IMR-90 (cell line): ENCODE data around the gene ITPR2. TPM values are rescaled to one million over a fixed set of nuclear protein-coding genes. Genes with fewer than 3 reads are reported as not detected.

Source experiments
- ATAC-seq: fragments of 200-7000 bp; cut with Tn5 transposase; 2 replicates; pipeline ENCODE4 v1.9.1; 2020; ENCODE audit warnings: low read depth, mild to moderate bottlenecking, moderate library complexity
- BruUV-seq: library from RNA; stranded (reverse); fragments of 400-500 nt; replicated peaks from 2 replicates; lab custom pipeline; 2021; lab: Mats Ljungman, UMichigan
- CTCF ChIA-PET: fragments of 300-600 bp; formaldehyde crosslinking; extraction: SDS; loops from one replicate; lab custom pipeline; 2021; ENCODE audit warnings: antibody characterized with exemption; lab: Yijun Ruan, JAX
- POLR2A ChIA-PET: fragments of 300-600 bp; sonication (Branson Sonifier 250); formaldehyde crosslinking; loops from one replicate; lab custom pipeline; 2022; ENCODE audit warnings: antibody characterized with exemption; ENCODE audit not compliant: unreplicated experiment; lab: Charles Lee
- DNase-seq: peaks from one replicate; pipeline ENCODE4 v3.0.0; 2013
- H2AFZ ChIP-seq: replicated peaks from 2 replicates; pipeline ENCODE3; 2013; ENCODE audit warnings: low read length, mild to moderate bottlenecking; ENCODE audit not compliant: poor library complexity
- H2AK5ac ChIP-seq: 2 replicates; pipeline ENCODE4 v1.6.1; 2013; ENCODE audit warnings: low read depth, low read length, inconsistent platforms
- H2AK9ac ChIP-seq: replicated peaks from 2 replicates; pipeline ENCODE3; 2013; ENCODE audit warnings: mild to moderate bottlenecking, low read depth, low read length, moderate library complexity; ENCODE audit not compliant: poor library complexity
- H2BK120ac ChIP-seq: 2 replicates; pipeline ENCODE4 v1.6.1; 2013; ENCODE audit warnings: low read depth, low read length, inconsistent platforms
- H2BK15ac ChIP-seq: 3 replicates; pipeline ENCODE4 v1.6.1; 2013; ENCODE audit warnings: low read depth, low read length, inconsistent platforms
- H2BK20ac ChIP-seq: 2 replicates; pipeline ENCODE4 v1.6.1; 2013; ENCODE audit warnings: low read depth, mild to moderate bottlenecking, inconsistent platforms, low read length, moderate library complexity
- H2BK5ac ChIP-seq: 2 replicates; pipeline ENCODE4 v1.6.1; 2013; ENCODE audit warnings: mild to moderate bottlenecking, low read depth, low read length, inconsistent platforms; ENCODE audit not compliant: poor library complexity, severe bottlenecking
- H3K14ac ChIP-seq: replicated peaks from 2 replicates; pipeline ENCODE4 v1.6.1; 2013; ENCODE audit warnings: low read depth, low read length, inconsistent platforms
- H3K18ac ChIP-seq: 2 replicates; pipeline ENCODE4 v1.6.1; 2013; ENCODE audit warnings: low read depth, low read length, control low read depth
- H3K23ac ChIP-seq: 2 replicates; pipeline ENCODE4 v1.6.1; 2013; ENCODE audit warnings: low read depth, low read length, inconsistent platforms
- H3K27ac ChIP-seq: 2 replicates; pipeline ENCODE4 v1.5.1; 2013; ENCODE audit warnings: mild to moderate bottlenecking, control low read depth, low read length; ENCODE audit not compliant: insufficient read depth
- H3K27me3 ChIP-seq: 2 replicates; pipeline ENCODE4 v1.6.1; 2013; ENCODE audit warnings: low read length; ENCODE audit not compliant: control insufficient read depth, insufficient read depth
- H3K36me3 ChIP-seq: 2 replicates; pipeline ENCODE4 v1.6.1; 2013; ENCODE audit warnings: low read length, mixed read lengths; ENCODE audit not compliant: control insufficient read depth, insufficient read depth
- H3K4ac ChIP-seq: 2 replicates; pipeline ENCODE4 v1.6.1; 2013; ENCODE audit warnings: low read depth, low read length, inconsistent platforms
- H3K4me1 ChIP-seq: 2 replicates; pipeline ENCODE4 v1.6.1; 2013; ENCODE audit warnings: low read length, mixed read lengths; ENCODE audit not compliant: control insufficient read depth, insufficient read depth
- H3K4me2 ChIP-seq: 2 replicates; pipeline ENCODE4 v1.6.1; 2013; ENCODE audit warnings: low read depth, mild to moderate bottlenecking, control low read depth, low read length, moderate library complexity
- H3K4me3 ChIP-seq: 2 replicates; pipeline ENCODE4 v1.5.1; 2013; ENCODE audit warnings: low read depth, mild to moderate bottlenecking, control low read depth, low read length, moderate library complexity; ENCODE audit not compliant: insufficient read depth
- H3K56ac ChIP-seq: 2 replicates; pipeline ENCODE4 v1.6.1; 2013; ENCODE audit warnings: low read length, inconsistent platforms; ENCODE audit not compliant: insufficient read depth; ENCODE audit errors: extremely low read depth
- H3K79me1 ChIP-seq, 2 experiments: 2 replicates each; pipeline ENCODE4 v1.6.1; 2013; ENCODE audit warnings: low read length in 2 of 2, inconsistent platforms in 1 of 2, low read depth in 1 of 2
- H3K9ac ChIP-seq: 2 replicates; pipeline ENCODE4 v1.6.1; 2013; ENCODE audit warnings: low read depth, low read length, control low read depth
- H3K9me1 ChIP-seq: 2 replicates; pipeline ENCODE4 v1.6.1; 2013; ENCODE audit warnings: low read length, inconsistent platforms; ENCODE audit not compliant: insufficient read depth
- H3K9me3 ChIP-seq: 2 replicates; pipeline ENCODE4 v1.6.1; 2013; ENCODE audit warnings: low read length; ENCODE audit not compliant: control insufficient read depth, insufficient read depth
- H4K20me1 ChIP-seq: 2 replicates; pipeline ENCODE4 v1.6.1; 2013; ENCODE audit warnings: low read length, inconsistent platforms; ENCODE audit not compliant: insufficient read depth
- H4K5ac ChIP-seq: 2 replicates; pipeline ENCODE4 v1.6.1; 2013; ENCODE audit warnings: mild to moderate bottlenecking, low read depth, low read length, control low read depth
- H4K8ac ChIP-seq, 2 experiments: 2 replicates each; pipeline ENCODE4 v1.6.1; 2013; ENCODE audit warnings: low read depth in 2 of 2, low read length in 2 of 2, control low read depth in 1 of 2, inconsistent platforms in 1 of 2
- H4K91ac ChIP-seq: 2 replicates; pipeline ENCODE4 v1.6.1; 2013; ENCODE audit warnings: low read depth, low read length, inconsistent platforms; ENCODE audit not compliant: insufficient read depth
- BHLHE40 ChIP-seq: fragments of 150-350 bp; IDR thresholded peaks from 2 replicates; pipeline ENCODE4 v1.6.1; 2016; ENCODE audit warnings: mild to moderate bottlenecking, low read depth, low read length
- CTCF ChIP-seq: conservative IDR thresholded peaks from 2 replicates; pipeline ENCODE4 v1.5.1; 2012; ENCODE audit warnings: mild to moderate bottlenecking, low read depth, low read length, improper control_type of control experiment
- ELK1 ChIP-seq: fragments of 150-350 bp; IDR thresholded peaks from 2 replicates; pipeline ENCODE4 v1.6.1; 2016; ENCODE audit warnings: low read depth, mild to moderate bottlenecking, low read length, moderate library complexity, borderline replicate concordance
- FOS ChIP-seq: fragments of 150-350 bp; IDR thresholded peaks from 2 replicates; pipeline ENCODE4 v1.6.1; 2016; ENCODE audit warnings: low read depth, low read length
- MAFK ChIP-seq: IDR thresholded peaks from 2 replicates; pipeline ENCODE4 v1.6.1; 2012; ENCODE audit warnings: low read depth, low read length, improper control_type of control experiment
- MAZ ChIP-seq: IDR thresholded peaks from 2 replicates; pipeline ENCODE4 v1.6.1; 2012; ENCODE audit warnings: low read depth, mild to moderate bottlenecking, low read length, improper control_type of control experiment, moderate library complexity, borderline replicate concordance
- MXI1 ChIP-seq: IDR thresholded peaks from 2 replicates; pipeline ENCODE4 v1.6.1; 2012; ENCODE audit warnings: low read depth, mild to moderate bottlenecking, low read length, moderate library complexity, borderline replicate concordance
- POLR2A ChIP-seq: IDR thresholded peaks from 2 replicates; pipeline ENCODE4 v1.6.1; 2012; ENCODE audit warnings: mild to moderate bottlenecking, low read depth, low read length
- RAD21 ChIP-seq: IDR thresholded peaks from 2 replicates; pipeline ENCODE4 v1.6.1; 2012; ENCODE audit warnings: low read length, improper control_type of control experiment
- RCOR1 ChIP-seq: IDR thresholded peaks from 2 replicates; pipeline ENCODE4 v1.6.1; 2012; ENCODE audit warnings: mild to moderate bottlenecking, low read length, improper control_type of control experiment; ENCODE audit not compliant: insufficient replicate concordance
- RFX5 ChIP-seq: IDR thresholded peaks from 2 replicates; pipeline ENCODE4 v1.8.0; 2012; ENCODE audit warnings: low read depth, mild to moderate bottlenecking, low read length, moderate library complexity
- SMC3 ChIP-seq: fragments of 150-350 bp; IDR thresholded peaks from 2 replicates; pipeline ENCODE4 v1.6.1; 2016; ENCODE audit warnings: low read depth, mild to moderate bottlenecking, antibody characterized with exemption, low read length, moderate library complexity
- WGBS, 2 experiments: methylation state at CpG; one replicate each; pipeline versions ENCODE4 v1.1.5 to v1.1.7; 2013; ENCODE audit warnings: missing lambda C conversion rate in 2 of 2; ENCODE audit not compliant: insufficient read length in 1 of 2; ENCODE audit errors: extremely low coverage in 2 of 2; 5-methylcytosine and 5-hydroxymethylcytosine counted together
- dilution Hi-C: fragments of 300-500 bp; cut with HindIII; formaldehyde crosslinking; loops from one replicate; pipeline ENCODE4 v1.14.3; 2018; ENCODE audit warnings: low sequenced_read_pairs; ENCODE audit not compliant: unreplicated experiment
- in situ Hi-C: fragments of 300-500 bp; cut with MboI; formaldehyde crosslinking; loops from 3 replicates; pipeline ENCODE4 v1.14.3; 2019; ENCODE audit warnings: low sequenced_read_pairs, inconsistent platforms, mixed read lengths
- intact Hi-C: fragments of 100-400 bp; cut with micrococcal nuclease; formaldehyde crosslinking; loops from 2 replicates; pipeline ENCODE4 v1.10.0; 2022
- polyA plus RNA-seq, 3 experiments: library from polyadenylated mRNA; depleted of rRNA; stranded (reverse); fragments of >200 nt; gene quantifications; 2 replicates each; pipeline ENCODE4 v1.2.3, GENCODE V29; 2012; ENCODE audit warnings: low replicate concordance in 1 of 3
- total RNA-seq: library from RNA; depleted of rRNA; stranded (reverse); fragments of >200 nt; gene quantifications from 2 replicates; pipeline ENCODE4 v1.2.3, GENCODE V29; 2012

Gene ITPR2
- total and polyA plus RNA-seq, 2 of the 4 experiments (the other 2 are of a cell fraction) = 1.2 to 9.0 TPM

GRCh38 chr12:26822026-26822425 lies 11.0 kb downstream of the ITPR2 start:
- no peak overlapping the region for H2AK9ac ChIP-seq
- TF ChIP-seq RAD21 = no peak
- TF ChIP-seq RFX5 = no peak
- TF ChIP-seq ELK1 = no peak
- no peak for TF ChIP-seq POLR2A
- TF ChIP-seq RCOR1 = no peak
- TF ChIP-seq BHLHE40 = no peak
- no peak for TF ChIP-seq MAFK
- no peak for TF ChIP-seq CTCF
- no peak for TF ChIP-seq SMC3
- no peak for TF ChIP-seq FOS
- no peak for TF ChIP-seq MXI1
- TF ChIP-seq MAZ = no peak
- no peak overlapping the region for H3K23ac ChIP-seq
- ATAC-seq (no peak), DNase-seq (no peak)
- POLR2A ChIA-PET = interaction anchor here (1.0 kb wide), 1 partner anchor 10 kb away, joined by 3 read pairs; no protein-coding TSS in a partner anchor
- H3K4ac ChIP-seq = no peak overlapping the region
- H2BK20ac ChIP-seq = no peak overlapping the region
- H3K56ac ChIP-seq = no peak overlapping the region
- no peaks in the 10 kb centered on the region for H4K20me1 ChIP-seq
- no TSS peak for BruUV-seq
- H3K9me1 ChIP-seq = peaks cover 3% of the 10 kb centered on the region; the same call in 1 of the 2 replicates
- no peaks in the 10 kb centered on the region for H3K36me3 ChIP-seq
- H3K4me3 ChIP-seq = no peak overlapping the region
- H2BK5ac ChIP-seq = no peak overlapping the region
- CTCF ChIA-PET = interaction anchor here (1.4 kb wide), 1 partner anchor 12 kb away, joined by 4 read pairs; no protein-coding TSS in a partner anchor
- H3K27ac ChIP-seq = no peak overlapping the region
- H3K4me1 ChIP-seq = no peaks in the 10 kb centered on the region; the same call in 1 of the 2 replicates
- H4K5ac ChIP-seq = no peak overlapping the region
- H3K18ac ChIP-seq = no peak overlapping the region
- no peak overlapping the region for H3K14ac ChIP-seq
- peaks cover 5 to 8% of the 10 kb centered on the region in 2 experiments for H3K79me1 ChIP-seq
- no peak overlapping the region for H2AFZ ChIP-seq
- H2BK15ac ChIP-seq = no peak overlapping the region
- H3K27me3 ChIP-seq = no peaks in the 10 kb centered on the region
- no CpG with 5 or more reads among the region's 2 CpGs for WGBS, 2 experiments
- no peak overlapping the region for H3K9ac ChIP-seq
- H2AK5ac ChIP-seq = no peak overlapping the region
- no peak overlapping the region for H2BK120ac ChIP-seq
- H4K91ac ChIP-seq = no peak overlapping the region
- no peak overlapping the region for H3K4me2 ChIP-seq
- in situ Hi-C loops = no loop called here
- no peaks in the 10 kb centered on the region for H3K9me3 ChIP-seq
- intact Hi-C loops = no loop called here
- H4K8ac ChIP-seq = no peak overlapping the region
- dilution Hi-C loops = no loop called here
